Upper lobe of left lung (tissue), 6 donors: ENCODE data around the gene DLX3. TPM values are rescaled to one million over a fixed set of nuclear protein-coding genes. Genes with fewer than 3 reads are reported as not detected.

ENCODE experiments used
- ATAC-seq, 2 donors: fragments of 200-7000 bp; cut with Tn5 transposase; one replicate each; pipeline ENCODE4 v1.9.1; 2022; ENCODE audit warnings: mild to moderate bottlenecking in 2 of 2, moderate library complexity in 2 of 2; ENCODE audit not compliant: low FRiP score in 2 of 2
- DNase-seq, 2 donors: peaks; one replicate each; pipeline ENCODE4 v3.0.0-alpha.2; 2019 to 2020
- H3K27ac ChIP-seq, 4 donors: fragments of 200-600 bp; sonication (generic); one replicate each; pipeline ENCODE4 v1.5.1; 2016 to 2019
- H3K27me3 ChIP-seq, 4 donors: fragments of 200-600 bp; sonication (generic); one replicate each; pipeline ENCODE4 v1.5.1; 2017 to 2019
- H3K36me3 ChIP-seq, 4 donors: fragments of 200-600 bp; sonication (generic); one replicate each; pipeline ENCODE4 v1.5.1; 2016 to 2019
- H3K4me1 ChIP-seq, 4 donors: fragments of 200-600 bp; sonication (generic); one replicate each; pipeline ENCODE4 v1.5.1; 2018 to 2019
- H3K4me3 ChIP-seq, 4 donors: fragments of 200-600 bp; sonication (generic); one replicate each; pipeline ENCODE4 v1.5.1; 2017 to 2019; ENCODE audit warnings: mild to moderate bottlenecking in 2 of 4, moderate library complexity in 1 of 4
- H3K9me3 ChIP-seq, 4 donors: fragments of 200-600 bp; sonication (generic); one replicate each; pipeline ENCODE4 v1.5.1; 2018 to 2019
- EP300 ChIP-seq, 4 donors: sonication (generic); formaldehyde crosslinking; IDR thresholded peaks; one replicate each; pipeline ENCODE4 v1.5.1; 2017; ENCODE audit warnings: antibody characterized with exemption in 4 of 4, control low read depth in 2 of 4
- POLR2A ChIP-seq, 4 donors: fragments of 450-650 bp; IDR thresholded peaks; one replicate each; pipeline ENCODE4 v1.5.1; 2016 to 2017; ENCODE audit warnings: antibody characterized with exemption in 4 of 4, mild to moderate bottlenecking in 2 of 4
- POLR2AphosphoS5 ChIP-seq, 2 donors: sonication (generic); formaldehyde crosslinking; IDR thresholded peaks; one replicate each; pipeline ENCODE4 v1.5.1; 2017; ENCODE audit warnings: antibody characterized with exemption in 2 of 2
- WGBS, 2 donors: methylation state at CpG; one replicate each; pipeline ENCODE4 v1.1.5; 2017 to 2018; 5-methylcytosine and 5-hydroxymethylcytosine counted together
- total RNA-seq, 6 donors: library from RNA; depleted of rRNA in 4 of 6; stranded (reverse); fragments of >200 nt in 4 of 6; gene quantifications; one replicate each; pipeline versions ENCODE4 v1.1.0 to v1.2.1, GENCODE V29; 2016 to 2021
- TF ChIP-seq, protein P1 (sequence below), 6 experiments: fragments of 450-650 bp in 4 of 6; fragments of 200-600 bp in 2 of 6; sonication (generic) in 2 of 6; IDR thresholded peaks; one replicate each; pipeline ENCODE4 v1.5.1; 2016 to 2019; ENCODE audit warnings: antibody characterized with exemption in 6 of 6
- donor health status: DM: no; HTN: no; CAD: no; lungs with moderate emphysema.
- donor health status: DM: no; HTN: yes; CAD: no; lungs with severe emphysema.

Gene DLX3
- total RNA-seq, 6 donors from 2014 or later: 0.20 to 0.91 (median 0.54) TPM; not detected in 2

DNA sequence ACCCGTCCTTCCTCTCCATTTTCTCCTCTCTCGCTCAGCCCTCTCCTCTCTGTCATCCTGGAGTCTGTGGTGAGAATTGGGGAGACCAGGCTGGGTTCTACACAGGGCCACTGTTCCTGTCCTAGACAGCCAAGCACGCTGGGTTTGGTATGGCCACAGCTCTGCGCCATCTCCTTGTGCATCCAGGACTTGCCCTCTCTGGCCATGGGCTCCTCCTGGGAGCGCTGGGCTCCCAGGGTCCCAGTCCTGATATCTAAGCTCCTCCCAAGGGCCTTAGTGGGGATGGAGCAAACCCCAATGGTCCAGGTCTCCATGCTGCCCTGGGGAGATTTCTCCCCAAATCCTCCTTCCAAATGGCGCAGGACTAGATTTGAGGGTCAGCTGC is 33.7 kb upstream of the DLX3 start:
- H3K4me3 ChIP-seq: no peak overlapping the region
- H3K4me1 ChIP-seq: peaks cover 19 to 37% (median 22%) of the 10 kb centered on the region in 4 donors
- WGBS, 2 donors: 79 to 83% methylated on average over 6 of the region's 6 CpGs
- H3K36me3 ChIP-seq: no peaks in the 10 kb centered on the region
- DNase-seq (no peak), ATAC-seq (no peak)
- no peaks in the 10 kb centered on the region for H3K27me3 ChIP-seq
- H3K9me3 ChIP-seq: no peaks in the 10 kb centered on the region
- TF ChIP-seq POLR2AphosphoS5 (IDR thresholded peaks at IDR 0.05): no peak
- TF ChIP-seq, protein P1, sequence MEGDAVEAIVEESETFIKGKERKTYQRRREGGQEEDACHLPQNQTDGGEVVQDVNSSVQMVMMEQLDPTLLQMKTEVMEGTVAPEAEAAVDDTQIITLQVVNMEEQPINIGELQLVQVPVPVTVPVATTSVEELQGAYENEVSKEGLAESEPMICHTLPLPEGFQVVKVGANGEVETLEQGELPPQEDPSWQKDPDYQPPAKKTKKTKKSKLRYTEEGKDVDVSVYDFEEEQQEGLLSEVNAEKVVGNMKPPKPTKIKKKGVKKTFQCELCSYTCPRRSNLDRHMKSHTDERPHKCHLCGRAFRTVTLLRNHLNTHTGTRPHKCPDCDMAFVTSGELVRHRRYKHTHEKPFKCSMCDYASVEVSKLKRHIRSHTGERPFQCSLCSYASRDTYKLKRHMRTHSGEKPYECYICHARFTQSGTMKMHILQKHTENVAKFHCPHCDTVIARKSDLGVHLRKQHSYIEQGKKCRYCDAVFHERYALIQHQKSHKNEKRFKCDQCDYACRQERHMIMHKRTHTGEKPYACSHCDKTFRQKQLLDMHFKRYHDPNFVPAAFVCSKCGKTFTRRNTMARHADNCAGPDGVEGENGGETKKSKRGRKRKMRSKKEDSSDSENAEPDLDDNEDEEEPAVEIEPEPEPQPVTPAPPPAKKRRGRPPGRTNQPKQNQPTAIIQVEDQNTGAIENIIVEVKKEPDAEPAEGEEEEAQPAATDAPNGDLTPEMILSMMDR (IDR thresholded peaks at IDR 0.05): no peak
- TF ChIP-seq POLR2A (IDR thresholded peaks at IDR 0.05): no peak
- TF ChIP-seq EP300 (IDR thresholded peaks at IDR 0.05): no peak
- H3K27ac ChIP-seq: peak overlapping the region; percentile 49 to 81 (median 68)

DNA sequence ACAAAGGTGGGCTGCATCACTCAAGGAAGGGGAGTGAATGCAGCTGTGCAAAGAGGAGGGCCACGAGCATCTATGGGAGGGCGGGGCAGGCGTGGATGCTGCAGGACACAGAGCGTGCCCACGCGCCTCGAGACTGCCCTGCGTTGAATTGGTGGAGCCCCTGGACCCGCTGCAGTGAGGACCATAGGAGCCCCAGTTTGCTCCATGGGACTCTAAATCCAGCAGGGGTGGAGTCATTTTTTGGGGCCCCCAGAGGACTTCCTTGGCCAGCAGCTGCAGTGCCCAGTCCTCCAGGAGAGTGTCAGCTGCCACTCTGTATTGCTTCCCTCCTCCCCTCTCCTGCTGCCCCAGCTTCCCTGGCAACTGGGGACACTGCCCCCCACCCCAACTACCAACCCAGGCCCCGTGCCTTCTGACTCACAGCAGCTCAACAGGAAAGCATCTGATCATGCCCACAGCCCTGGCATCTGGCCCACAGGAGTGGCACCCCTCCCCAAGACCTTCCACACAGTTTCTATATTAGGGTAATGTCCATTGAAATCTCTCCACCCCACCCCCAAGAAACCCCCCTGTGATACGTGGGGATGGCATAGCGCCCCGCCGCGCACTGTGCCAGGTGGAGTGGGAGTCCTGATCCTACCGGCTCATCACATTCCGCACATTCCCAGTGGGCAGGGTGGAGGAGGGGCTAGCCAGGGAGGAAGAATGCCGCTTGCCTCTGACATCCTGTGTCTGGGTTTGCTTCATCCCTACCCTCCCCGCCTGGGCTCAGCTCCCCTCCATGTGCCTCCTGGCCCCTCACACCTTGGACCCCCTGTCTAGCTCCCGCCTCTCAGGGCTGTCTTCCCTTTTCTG is 33.1 kb upstream of the DLX3 start:
- H3K4me3 ChIP-seq: no peak overlapping the region
- ATAC-seq (peak; percentile 30 to 68), DNase-seq (peak; percentile 56 to 82)
- no peaks in the 10 kb centered on the region for H3K9me3 ChIP-seq
- no peaks in the 10 kb centered on the region for H3K27me3 ChIP-seq
- H3K27ac ChIP-seq: peak overlapping the region; percentile 55 to 81 (median 70)
- peaks cover 15 to 30% (median 19%) of the 10 kb centered on the region in 4 donors for H3K4me1 ChIP-seq
- TF ChIP-seq POLR2A (IDR thresholded peaks at IDR 0.05): no peak
- no peak for TF ChIP-seq EP300 (IDR thresholded peaks at IDR 0.05)
- TF ChIP-seq, protein P1 (IDR thresholded peaks at IDR 0.05): no peak
- TF ChIP-seq POLR2AphosphoS5 (IDR thresholded peaks at IDR 0.05): no peak
- 44 to 66% methylated on average over 13 to 19 of the region's 20 CpGs for WGBS, 2 donors
- no peaks in the 10 kb centered on the region for H3K36me3 ChIP-seq

DNA sequence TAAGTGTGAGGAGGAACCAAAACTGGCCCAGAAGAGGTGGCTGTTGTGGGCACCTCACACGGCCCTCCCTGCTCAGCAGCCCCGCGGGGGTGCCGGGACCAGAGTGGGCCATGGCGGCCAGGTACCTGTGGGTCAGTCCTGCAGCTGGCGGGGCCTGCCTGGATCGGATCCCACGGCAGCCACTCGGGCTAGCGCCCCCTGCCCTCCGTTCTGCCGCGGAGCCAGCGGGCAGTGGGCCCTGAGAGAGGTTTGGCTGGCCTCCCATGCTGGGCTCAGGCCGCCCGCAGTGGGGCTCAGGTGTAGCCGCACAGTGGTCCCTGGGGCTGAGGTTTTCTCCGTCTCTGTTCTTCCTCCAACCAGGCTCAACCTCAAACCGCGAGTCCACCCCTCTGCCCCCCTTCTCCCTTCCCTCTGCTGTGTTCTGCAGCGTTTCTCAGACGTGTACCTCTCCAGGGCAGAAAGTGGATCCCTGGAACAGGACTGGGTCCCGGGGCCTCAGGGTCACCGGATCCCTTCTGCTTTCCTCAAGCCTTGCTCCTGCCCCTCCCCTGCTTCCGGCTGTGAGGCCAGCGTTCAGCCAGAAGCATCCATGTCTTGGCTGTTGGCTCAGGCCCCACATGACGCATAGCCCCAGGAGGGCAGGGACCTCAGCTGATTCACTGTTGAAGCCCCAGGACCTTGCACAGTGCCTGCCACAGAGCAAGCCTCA is 32.3 kb upstream of the DLX3 start:
- WGBS, 2 donors: 3 to 4% methylated on average over 12 to 26 of the region's 27 CpGs
- no peaks in the 10 kb centered on the region for H3K36me3 ChIP-seq
- no peak for TF ChIP-seq POLR2A (IDR thresholded peaks at IDR 0.05)
- TF ChIP-seq, protein P1 (IDR thresholded peaks at IDR 0.05): peak in 1 of 6 experiments; percentile 30
- TF ChIP-seq POLR2AphosphoS5 (IDR thresholded peaks at IDR 0.05): peak in 1 of 2 donors; percentile 43
- TF ChIP-seq EP300 (IDR thresholded peaks at IDR 0.05): no peak
- peak overlapping the region in 3 of 4 donors; percentile 21 to 39 (median 25) for H3K4me3 ChIP-seq
- H3K4me1 ChIP-seq: peaks cover 15 to 24% (median 19%) of the 10 kb centered on the region in 4 donors
- ATAC-seq: peak; percentile 73 to 76
- H3K9me3 ChIP-seq: no peaks in the 10 kb centered on the region
- no peaks in the 10 kb centered on the region for H3K27me3 ChIP-seq
- peak; percentile 74 to 83 for DNase-seq
- H3K27ac ChIP-seq: peak overlapping the region; percentile 55 to 81 (median 70)

DNA sequence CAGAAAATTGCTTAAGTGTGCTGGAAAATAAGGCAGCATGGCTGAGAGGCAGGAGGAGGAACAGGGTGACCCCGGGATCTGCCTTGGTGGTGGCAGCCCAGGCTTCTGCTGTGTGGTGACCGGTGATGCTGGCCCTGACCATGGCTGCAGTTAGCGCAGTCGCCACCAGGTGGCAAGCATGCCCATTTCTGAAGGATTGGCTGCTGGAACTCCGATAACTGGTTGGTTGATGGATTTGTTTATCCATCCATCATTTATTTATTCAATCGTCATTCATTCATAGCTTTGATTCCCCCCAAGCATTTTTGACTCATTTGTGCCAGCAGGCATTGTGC is 31.8 kb upstream of the DLX3 start:
- Histone ChIP-seq H3K9me3 (no peaks in the 10 kb centered on the region), H3K36me3 (no peaks in the 10 kb centered on the region), H3K4me3 (peak overlapping the region in 3 of 4 donors; percentile 21 to 39 (median 25)), H3K27ac (peak overlapping the region; percentile 55 to 81 (median 70)), H3K27me3 (no peaks in the 10 kb centered on the region), H3K4me1 (peaks cover 15 to 24% (median 19%) of the 10 kb centered on the region in 4 donors)
- TF ChIP-seq, protein P1 (IDR thresholded peaks at IDR 0.05): peak; percentile 94 to 97 (median 97)
- TF ChIP-seq EP300 (IDR thresholded peaks at IDR 0.05) (no peak), POLR2A (IDR thresholded peaks at IDR 0.05) (no peak), POLR2AphosphoS5 (IDR thresholded peaks at IDR 0.05) (peak in 1 of 2 donors; percentile 26)
- ATAC-seq (peak; percentile 88 to 91), DNase-seq (peak; percentile 87 to 90)
- WGBS, 2 donors: 0 to 2% methylated on average over 6 of the region's 6 CpGs
